ENCODE measurements around the gene CRADD.

- TF ChIP-seq, protein P1, sequence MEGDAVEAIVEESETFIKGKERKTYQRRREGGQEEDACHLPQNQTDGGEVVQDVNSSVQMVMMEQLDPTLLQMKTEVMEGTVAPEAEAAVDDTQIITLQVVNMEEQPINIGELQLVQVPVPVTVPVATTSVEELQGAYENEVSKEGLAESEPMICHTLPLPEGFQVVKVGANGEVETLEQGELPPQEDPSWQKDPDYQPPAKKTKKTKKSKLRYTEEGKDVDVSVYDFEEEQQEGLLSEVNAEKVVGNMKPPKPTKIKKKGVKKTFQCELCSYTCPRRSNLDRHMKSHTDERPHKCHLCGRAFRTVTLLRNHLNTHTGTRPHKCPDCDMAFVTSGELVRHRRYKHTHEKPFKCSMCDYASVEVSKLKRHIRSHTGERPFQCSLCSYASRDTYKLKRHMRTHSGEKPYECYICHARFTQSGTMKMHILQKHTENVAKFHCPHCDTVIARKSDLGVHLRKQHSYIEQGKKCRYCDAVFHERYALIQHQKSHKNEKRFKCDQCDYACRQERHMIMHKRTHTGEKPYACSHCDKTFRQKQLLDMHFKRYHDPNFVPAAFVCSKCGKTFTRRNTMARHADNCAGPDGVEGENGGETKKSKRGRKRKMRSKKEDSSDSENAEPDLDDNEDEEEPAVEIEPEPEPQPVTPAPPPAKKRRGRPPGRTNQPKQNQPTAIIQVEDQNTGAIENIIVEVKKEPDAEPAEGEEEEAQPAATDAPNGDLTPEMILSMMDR (IDR thresholded peaks at IDR 0.05; ENCODE audit: borderline replicate concordance, extremely low read depth, low read length, poor library complexity, severe bottlenecking): no peak
- TF ChIP-seq EZH2 (IDR thresholded peaks at IDR 0.05; ENCODE audit: borderline replicate concordance, low read depth, low read length, severe bottlenecking): no peak
Measured at GRCh38 chr12:93766371-93766770, 89.2 kb downstream of the CRADD start.

Measured in DND-41 (cell line).